Right atrium auricular region (tissue), 2 donors: ENCODE measurements around the gene TRIM10. TPM values are rescaled to one million over a fixed set of nuclear protein-coding genes. Genes with fewer than 3 reads are reported as not detected.

ENCODE experiments used
- DNase-seq: peaks from one replicate; pipeline ENCODE4 v3.0.0-alpha.2; 2019; ENCODE audit warnings: low spot score
- H3K27ac ChIP-seq, 2 donors: fragments of 200-600 bp; sonication (generic); 1 replicate in 1 of 2; 2 replicates in 1 of 2; pipeline ENCODE4 v1.5.1; 2016 to 2019
- H3K27me3 ChIP-seq, 2 donors: fragments of 200-600 bp; sonication (generic); one replicate each; pipeline versions ENCODE4 v1.5.1 to v1.6.0; 2017 to 2019
- H3K36me3 ChIP-seq: fragments of 200-600 bp; sonication (generic); one replicate; pipeline ENCODE4 v1.5.1; 2016
- H3K4me1 ChIP-seq, 2 donors: fragments of 200-600 bp; sonication (generic); one replicate each; pipeline versions ENCODE4 v1.5.1 to v1.6.0; 2017 to 2019
- H3K4me3 ChIP-seq, 2 donors: fragments of 200-600 bp; sonication (generic); 1 replicate in 1 of 2; 2 replicates in 1 of 2; pipeline ENCODE4 v1.5.1; 2017 to 2019; ENCODE audit warnings: mild to moderate bottlenecking in 1 of 2, moderate library complexity in 1 of 2
- H3K9me3 ChIP-seq, 2 donors: fragments of 200-600 bp; sonication (generic); one replicate each; pipeline ENCODE4 v1.5.1; 2019
- CTCF ChIP-seq, 2 donors: fragments of 200-600 bp; sonication (generic); IDR thresholded peaks; one replicate each; pipeline ENCODE4 v1.5.1; 2019; ENCODE audit warnings: antibody characterized with exemption in 2 of 2
- total RNA-seq, 2 donors: library from RNA; depleted of rRNA; stranded (reverse); fragments of >200 nt; gene quantifications; one replicate each; pipeline ENCODE4 v1.1.0, GENCODE V29; 2016

Gene TRIM10
- total RNA-seq, 2 donors from 2014 or later, result not detected

- H3K27ac ChIP-seq, result no peak overlapping the region
- no peaks in the 10 kb centered on the region for H3K4me1 ChIP-seq
- H3K4me3 ChIP-seq, result no peak overlapping the region
- no peak for TF ChIP-seq CTCF (IDR thresholded peaks at IDR 0.05)
- H3K9me3 ChIP-seq, result no peaks in the 10 kb centered on the region
- DNase-seq, result no peak
- H3K36me3 ChIP-seq, result no peaks in the 10 kb centered on the region
- peaks cover 0 to 5% of the 10 kb centered on the region in 2 donors for H3K27me3 ChIP-seq
Observed at GRCh38 chr6:30111266-30111856, 49.6 kb downstream of the TRIM10 start.

- TF ChIP-seq CTCF (IDR thresholded peaks at IDR 0.05), result no peak
- no peak for DNase-seq
- no peaks in the 10 kb centered on the region for H3K36me3 ChIP-seq
- H3K4me1 ChIP-seq, result peaks cover 0 to 34% of the 10 kb centered on the region in 2 donors
- H3K4me3 ChIP-seq, result no peak overlapping the region
- H3K27me3 ChIP-seq, result no peaks in the 10 kb centered on the region
- no peaks in the 10 kb centered on the region for H3K9me3 ChIP-seq
- H3K27ac ChIP-seq, result no peak overlapping the region
Observed at GRCh38 chr6:30104661-30105060, 56.4 kb downstream of the TRIM10 start.

GRCh38 chr6:30103872-30104179 is 57.2 kb downstream of the TRIM10 start:
- H3K9me3 ChIP-seq, result no peaks in the 10 kb centered on the region
- no peak for DNase-seq
- H3K4me1 ChIP-seq, result peaks cover 0 to 34% of the 10 kb centered on the region in 2 donors
- H3K36me3 ChIP-seq, result no peaks in the 10 kb centered on the region
- H3K27ac ChIP-seq, result no peak overlapping the region
- TF ChIP-seq CTCF (IDR thresholded peaks at IDR 0.05), result no peak
- H3K4me3 ChIP-seq, result peak overlapping the region in 1 of 2 donors; percentile 55
- no peaks in the 10 kb centered on the region for H3K27me3 ChIP-seq

GRCh38 chr6:30102970-30103871 is 57.8 kb downstream of the TRIM10 start:
- Histone ChIP-seq H3K4me1 (peaks cover 0 to 34% of the 10 kb centered on the region in 2 donors), H3K27me3 (no peaks in the 10 kb centered on the region), H3K27ac (peak overlapping the region; percentile 61 to 68), H3K4me3 (peak overlapping the region; percentile 31 to 55), H3K36me3 (no peaks in the 10 kb centered on the region), H3K9me3 (no peaks in the 10 kb centered on the region)
- peak; percentile 72 to 93 for TF ChIP-seq CTCF (IDR thresholded peaks at IDR 0.05)
- peak; percentile 93 for DNase-seq

- no peaks in the 10 kb centered on the region for H3K36me3 ChIP-seq
- TF ChIP-seq CTCF (IDR thresholded peaks at IDR 0.05), result no peak
- no peaks in the 10 kb centered on the region for H3K9me3 ChIP-seq
- peak overlapping the region; percentile 61 to 68 for H3K27ac ChIP-seq
- H3K4me3 ChIP-seq, result peak overlapping the region; percentile 24 to 55
- peak; percentile 74 for DNase-seq
- no peaks in the 10 kb centered on the region for H3K27me3 ChIP-seq
- peaks cover 0 to 34% of the 10 kb centered on the region in 2 donors for H3K4me1 ChIP-seq
Observed at GRCh38 chr6:30102414-30102969, 58.5 kb downstream of the TRIM10 start.

Other genes with a start within 250 kb of the TRIM10 start
- gene HLA-A, start 218.7 kb downstream of the TRIM10 start, total RNA-seq, result 100 to 1,000 TPM; 272 to 536 TPM
- 10 to 100 TPM; 16.2 to 23.1 TPM for gene POLR1H, start 99.9 kb downstream of the TRIM10 start, total RNA-seq
- 10 to 100 TPM; 48.2 to 55.7 TPM for gene PPP1R11, start 94.0 kb downstream of the TRIM10 start, total RNA-seq
- gene RNF39, start 85.4 kb downstream of the TRIM10 start, total RNA-seq, result 1 to 10 TPM in 1 of 2 donors, under 1 TPM in 1; 0.26 to 1.1 TPM
- not detected for gene TRIM31, start 48.1 kb downstream of the TRIM10 start, total RNA-seq
- gene TRIM40, start 25.1 kb downstream of the TRIM10 start, total RNA-seq, result not detected
- gene TRIM15, start 2.3 kb upstream of the TRIM10 start, total RNA-seq, result not detected
- 10 to 100 TPM; 20.0 to 27.8 TPM for gene TRIM26, start 52.2 kb upstream of the TRIM10 start, total RNA-seq
- 10 to 100 TPM in 1 of 2 donors, 1 to 10 TPM in 1; 9.2 to 12.2 TPM for gene TRIM39, start 165.7 kb upstream of the TRIM10 start, total RNA-seq
- 10 to 100 TPM; 46.6 to 54.1 TPM for gene RPP21, start 183.9 kb upstream of the TRIM10 start, total RNA-seq